ENCODE data around the gene ZBTB48. TPM values are rescaled to one million over a fixed set of nuclear protein-coding genes. Genes with fewer than 3 reads are reported as not detected.

Gene ZBTB48
- total and polyA plus RNA-seq, 4 donors = 21.6 to 41.3 (median 34.3) TPM

DNA sequence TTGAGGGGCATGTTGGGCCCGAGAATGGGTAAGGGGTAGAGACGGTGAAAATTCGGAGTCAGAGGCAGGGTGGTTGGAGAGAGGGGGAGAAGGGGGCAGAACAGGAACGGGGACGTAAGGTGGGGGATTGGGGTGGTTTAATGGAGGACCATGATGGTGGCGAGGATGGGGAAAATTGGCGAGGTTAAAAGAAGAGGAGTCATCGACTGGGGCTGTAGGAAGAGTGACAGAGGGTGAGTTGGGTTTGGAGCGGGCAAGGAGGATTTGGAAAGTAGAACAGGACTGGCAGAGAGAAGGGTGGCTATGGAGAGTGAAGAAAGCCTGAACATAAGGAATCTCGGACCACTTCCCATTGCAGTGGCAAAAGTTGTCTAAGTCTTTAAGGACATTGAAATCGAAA lies 10.8 kb upstream of the ZBTB48 start:
- Histone ChIP-seq H3K9ac (ENCODE audit: insufficient read depth in 1 of 2, low read length in 2 of 2) (no peak overlapping the region), H3K4me1 (ENCODE audit: control insufficient read depth in 5 of 5, insufficient read depth in 5 of 5, low read length in 5 of 5) (no peaks in the 10 kb centered on the region)
- 92 to 95% methylated on average over 11 of the region's 11 CpGs for WGBS, 2 donors

DNA sequence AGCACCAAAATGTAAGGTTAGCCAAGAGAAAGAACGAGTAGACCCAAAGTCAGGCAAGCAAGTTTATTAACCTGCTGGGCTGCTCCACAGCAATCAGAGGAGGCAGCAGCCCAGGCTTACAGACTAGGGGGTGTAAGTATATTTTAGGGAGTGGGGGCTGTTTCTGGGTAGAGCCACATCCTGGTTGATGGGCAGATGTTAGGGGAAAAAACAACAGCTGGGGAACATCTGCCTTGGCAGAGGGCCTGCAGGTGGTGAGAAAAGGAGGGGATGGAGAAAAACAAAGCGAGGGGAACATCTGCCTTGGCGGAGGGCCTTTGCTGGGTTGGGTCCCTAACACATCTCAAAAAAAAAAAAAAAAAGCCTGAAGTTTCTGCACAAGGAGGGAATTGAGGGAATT lies 9.7 kb upstream of the ZBTB48 start:
- Histone ChIP-seq H3K9ac (ENCODE audit: insufficient read depth in 1 of 2, low read length in 2 of 2) (no peak overlapping the region), H3K4me3 (no peak overlapping the region), H3K4me1 (ENCODE audit: control insufficient read depth in 5 of 5, insufficient read depth in 5 of 5, low read length in 5 of 5) (no peaks in the 10 kb centered on the region), H3K27me3 (ENCODE audit: control insufficient read depth in 3 of 3, insufficient read depth in 3 of 3, low read length in 2 of 3) (peaks cover 0 to 5% (median 0%) of the 10 kb centered on the region in 3 donors), H3K9me3 (ENCODE audit: control insufficient read depth in 4 of 4, insufficient read depth in 3 of 4, low read length in 3 of 4) (peaks cover 0 to 11% (median 0%) of the 10 kb centered on the region in 4 donors), H3K27ac (ENCODE audit: low read depth in 1 of 2, low read length in 1 of 2) (no peak overlapping the region), H3K36me3 (ENCODE audit: control insufficient read depth in 4 of 4, insufficient read depth in 4 of 4, low read length in 4 of 4) (no peaks in the 10 kb centered on the region)
- WGBS, 2 donors = 78 to 88% methylated on average over 3 of the region's 3 CpGs
- ATAC-seq (ENCODE audit: insufficient read depth, low FRiP score) = no peak
- TF ChIP-seq, protein P1, sequence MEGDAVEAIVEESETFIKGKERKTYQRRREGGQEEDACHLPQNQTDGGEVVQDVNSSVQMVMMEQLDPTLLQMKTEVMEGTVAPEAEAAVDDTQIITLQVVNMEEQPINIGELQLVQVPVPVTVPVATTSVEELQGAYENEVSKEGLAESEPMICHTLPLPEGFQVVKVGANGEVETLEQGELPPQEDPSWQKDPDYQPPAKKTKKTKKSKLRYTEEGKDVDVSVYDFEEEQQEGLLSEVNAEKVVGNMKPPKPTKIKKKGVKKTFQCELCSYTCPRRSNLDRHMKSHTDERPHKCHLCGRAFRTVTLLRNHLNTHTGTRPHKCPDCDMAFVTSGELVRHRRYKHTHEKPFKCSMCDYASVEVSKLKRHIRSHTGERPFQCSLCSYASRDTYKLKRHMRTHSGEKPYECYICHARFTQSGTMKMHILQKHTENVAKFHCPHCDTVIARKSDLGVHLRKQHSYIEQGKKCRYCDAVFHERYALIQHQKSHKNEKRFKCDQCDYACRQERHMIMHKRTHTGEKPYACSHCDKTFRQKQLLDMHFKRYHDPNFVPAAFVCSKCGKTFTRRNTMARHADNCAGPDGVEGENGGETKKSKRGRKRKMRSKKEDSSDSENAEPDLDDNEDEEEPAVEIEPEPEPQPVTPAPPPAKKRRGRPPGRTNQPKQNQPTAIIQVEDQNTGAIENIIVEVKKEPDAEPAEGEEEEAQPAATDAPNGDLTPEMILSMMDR (IDR thresholded peaks at IDR 0.05; ENCODE audit: control extremely low read depth, extremely low read depth) = no peak
- DNase-seq = no peak

More for the DNA sequence above, 10.8 kb upstream of the ZBTB48 start:
- H3K36me3 ChIP-seq (ENCODE audit: control insufficient read depth in 4 of 4, insufficient read depth in 4 of 4, low read length in 4 of 4) = no peaks in the 10 kb centered on the region
- ATAC-seq (ENCODE audit: insufficient read depth, low FRiP score) = no peak
- H3K9me3 ChIP-seq (ENCODE audit: control insufficient read depth in 4 of 4, insufficient read depth in 3 of 4, low read length in 3 of 4) = peaks cover 0 to 11% (median 0%) of the 10 kb centered on the region in 4 donors
- H3K4me3 ChIP-seq = no peak overlapping the region
- DNase-seq = no peak
- H3K27ac ChIP-seq (ENCODE audit: low read depth in 1 of 2, low read length in 1 of 2) = no peak overlapping the region
- H3K27me3 ChIP-seq (ENCODE audit: control insufficient read depth in 3 of 3, insufficient read depth in 3 of 3, low read length in 2 of 3) = peaks cover 0 to 7% (median 0%) of the 10 kb centered on the region in 3 donors
- TF ChIP-seq, protein P1 (IDR thresholded peaks at IDR 0.05; ENCODE audit: control extremely low read depth, extremely low read depth) = no peak

DNA sequence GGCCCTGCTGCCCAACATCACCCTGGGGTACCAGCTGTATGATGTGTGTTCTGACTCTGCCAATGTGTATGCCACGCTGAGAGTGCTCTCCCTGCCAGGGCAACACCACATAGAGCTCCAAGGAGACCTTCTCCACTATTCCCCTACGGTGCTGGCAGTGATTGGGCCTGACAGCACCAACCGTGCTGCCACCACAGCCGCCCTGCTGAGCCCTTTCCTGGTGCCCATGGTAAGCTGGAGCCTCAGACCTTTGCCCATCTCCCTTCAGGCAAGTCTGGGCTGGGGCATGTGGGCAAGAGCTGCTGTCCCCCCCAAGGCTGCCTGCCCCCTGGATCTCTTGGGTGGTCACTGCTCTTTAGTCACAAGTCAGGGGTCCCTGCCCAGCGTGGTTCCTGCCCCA lies 8.8 kb upstream of the ZBTB48 start:
- no peaks in the 10 kb centered on the region for H3K27me3 ChIP-seq (ENCODE audit: control insufficient read depth in 3 of 3, insufficient read depth in 3 of 3, low read length in 2 of 3)
- DNase-seq = no peak
- no peak overlapping the region for H3K4me3 ChIP-seq
- no peaks in the 10 kb centered on the region for H3K4me1 ChIP-seq (ENCODE audit: control insufficient read depth in 5 of 5, insufficient read depth in 5 of 5, low read length in 5 of 5)
- no peaks in the 10 kb centered on the region for H3K36me3 ChIP-seq (ENCODE audit: control insufficient read depth in 4 of 4, insufficient read depth in 4 of 4, low read length in 4 of 4)
- H3K9me3 ChIP-seq (ENCODE audit: control insufficient read depth in 4 of 4, insufficient read depth in 3 of 4, low read length in 3 of 4) = peaks cover 0 to 11% (median 0%) of the 10 kb centered on the region in 4 donors
- TF ChIP-seq, protein P1 (IDR thresholded peaks at IDR 0.05; ENCODE audit: control extremely low read depth, extremely low read depth) = no peak
- no peak for ATAC-seq (ENCODE audit: insufficient read depth, low FRiP score)
- no peak overlapping the region for H3K27ac ChIP-seq (ENCODE audit: low read depth in 1 of 2, low read length in 1 of 2)
- H3K9ac ChIP-seq (ENCODE audit: insufficient read depth in 1 of 2, low read length in 2 of 2) = no peak overlapping the region
- WGBS, 2 donors = 68 to 80% methylated on average over 5 of the region's 5 CpGs
